ACHN (cell line): Measurements from ENCODE around the gene CD4.
A peak's percentile ranks its signal among the peaks of the same experiment; 100 is the strongest.
"Not testable (repeated sequence)": the region's sequence is repeated elsewhere in the genome, so short reads cannot be mapped to it uniquely, and the experiment has no call there.

Source experiments
- DNase-seq: peaks from one replicate; pipeline ENCODE4 v3.0.0-alpha.2; 2015
- in situ Hi-C: cut with HindIII; loops from 2 replicates; pipeline ENCODE4 v1.10.0; 2017; ENCODE audit warnings: low sequenced_read_pairs, low pct_ligation_motif_present, low pct_unique_long_range_greater_than_20kb

CD4 gene

DNA sequence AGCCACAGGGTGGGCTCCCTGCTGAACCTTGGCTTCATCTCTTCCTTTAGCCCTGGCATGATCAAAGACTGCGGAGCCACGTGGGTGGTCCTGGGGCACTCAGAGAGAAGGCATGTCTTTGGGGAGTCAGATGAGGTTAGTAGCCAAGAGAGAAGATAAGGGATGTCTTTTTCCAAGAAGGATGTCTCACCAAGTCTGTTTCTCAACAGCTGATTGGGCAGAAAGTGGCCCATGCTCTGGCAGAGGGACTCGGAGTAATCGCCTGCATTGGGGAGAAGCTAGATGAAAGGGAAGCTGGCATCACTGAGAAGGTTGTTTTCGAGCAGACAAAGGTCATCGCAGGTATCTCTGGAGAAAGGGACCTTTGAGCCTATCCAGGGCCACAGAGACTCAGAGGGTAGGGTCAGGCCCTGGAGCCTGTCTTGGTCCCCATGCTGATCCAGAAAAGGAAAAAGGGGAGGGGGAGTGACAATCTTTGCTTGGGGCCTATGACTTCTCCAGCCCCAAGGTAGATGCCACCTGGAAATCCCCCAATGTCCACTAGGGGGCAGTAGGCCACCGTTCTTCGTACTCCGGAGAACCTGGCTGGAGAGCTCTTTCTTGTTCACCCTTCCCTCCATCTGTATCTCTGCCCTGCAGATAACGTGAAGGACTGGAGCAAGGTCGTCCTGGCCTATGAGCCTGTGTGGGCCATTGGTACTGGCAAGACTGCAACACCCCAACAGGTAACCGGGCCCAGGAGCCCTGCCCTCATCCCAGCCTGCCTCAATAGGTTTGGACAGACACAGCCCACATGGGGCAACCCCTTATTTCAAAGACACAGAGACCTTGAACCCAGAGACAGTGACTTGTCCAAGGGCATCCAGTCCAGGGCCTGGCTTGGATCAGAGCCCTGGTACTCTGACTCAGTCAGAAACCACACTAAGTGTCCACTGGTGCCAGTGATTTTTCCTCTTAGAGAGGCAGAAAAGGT lies 80.0 kb downstream of the CD4 start:
- DNase-seq = peak; percentile 89
- in situ Hi-C loops = no loop called here

DNA sequence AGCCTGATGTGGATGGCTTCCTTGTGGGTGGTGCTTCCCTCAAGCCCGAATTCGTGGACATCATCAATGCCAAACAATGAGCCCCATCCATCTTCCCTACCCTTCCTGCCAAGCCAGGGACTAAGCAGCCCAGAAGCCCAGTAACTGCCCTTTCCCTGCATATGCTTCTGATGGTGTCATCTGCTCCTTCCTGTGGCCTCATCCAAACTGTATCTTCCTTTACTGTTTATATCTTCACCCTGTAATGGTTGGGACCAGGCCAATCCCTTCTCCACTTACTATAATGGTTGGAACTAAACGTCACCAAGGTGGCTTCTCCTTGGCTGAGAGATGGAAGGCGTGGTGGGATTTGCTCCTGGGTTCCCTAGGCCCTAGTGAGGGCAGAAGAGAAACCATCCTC lies 81.0 kb downstream of the CD4 start:
- DNase-seq, in situ Hi-C loops: not testable (repeated sequence)
